Suppressor macrophage treated with lipopolysaccharide for 4 hours (primary cell): ENCODE measurements around the gene FDX1.

Experiments used
- DNase-seq: peaks from one replicate; pipeline ENCODE4 v3.0.0-alpha.2; 2020

FDX1 gene

DNA sequence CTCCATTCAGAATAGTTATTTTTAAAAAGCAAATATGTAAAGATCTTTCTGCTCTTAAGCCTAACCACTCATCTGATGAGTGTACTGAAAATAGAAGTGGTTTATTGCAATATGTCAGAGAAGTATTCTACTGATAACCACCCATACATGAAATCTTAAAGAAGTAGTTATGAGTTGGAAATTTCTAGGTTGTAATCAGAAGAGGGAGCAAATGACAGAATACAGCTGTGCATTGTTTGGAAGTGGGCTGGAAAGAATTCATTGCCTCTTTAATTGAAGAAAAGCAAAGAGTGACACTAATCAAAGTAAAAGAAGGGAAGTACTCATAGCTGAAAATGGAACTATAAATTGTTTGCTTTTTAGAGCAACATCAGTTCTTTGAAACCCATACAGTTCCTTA, 39.4 kb downstream of the FDX1 start:
- DNase-seq = no peak

- no peak for DNase-seq
Observed at GRCh38 chr11:110470716-110471115, 41.0 kb downstream of the FDX1 start.

GRCh38 chr11:110471371-110471770, 41.6 kb downstream of the FDX1 start:
- DNase-seq = no peak

DNA sequence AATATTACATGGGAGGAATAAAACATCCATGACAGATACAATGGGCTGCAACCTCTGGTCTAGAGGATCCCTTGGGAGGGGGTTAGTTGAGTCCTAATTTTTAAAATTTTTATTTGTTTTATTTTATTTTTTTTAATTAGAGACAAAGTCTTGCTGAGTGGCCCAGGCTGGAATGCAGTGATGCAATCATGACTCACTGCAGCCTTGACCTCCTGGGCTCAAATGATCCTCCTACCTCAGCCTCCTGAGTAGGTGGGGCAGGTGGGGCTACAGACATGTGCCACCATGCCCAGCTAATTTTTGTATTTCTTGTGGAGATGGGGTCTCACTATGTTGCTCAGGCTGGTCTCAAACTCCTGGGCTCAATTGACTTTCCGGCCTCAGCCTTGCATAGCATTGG, 43.1 kb downstream of the FDX1 start:
- DNase-seq = no peak

GRCh38 chr11:110473706-110474105, 44.0 kb downstream of the FDX1 start:
- no peak for DNase-seq

- DNase-seq = no peak
Observed at GRCh38 chr11:110474578-110474977, 44.8 kb downstream of the FDX1 start.

- DNase-seq = no peak
Observed at GRCh38 chr11:110475671-110476070, 45.9 kb downstream of the FDX1 start.

GRCh38 chr11:110478410-110478809, 48.7 kb downstream of the FDX1 start:
- no peak for DNase-seq

- DNase-seq = peak; percentile 84
Observed at GRCh38 chr11:110479108-110480101, 49.7 kb downstream of the FDX1 start.

DNA sequence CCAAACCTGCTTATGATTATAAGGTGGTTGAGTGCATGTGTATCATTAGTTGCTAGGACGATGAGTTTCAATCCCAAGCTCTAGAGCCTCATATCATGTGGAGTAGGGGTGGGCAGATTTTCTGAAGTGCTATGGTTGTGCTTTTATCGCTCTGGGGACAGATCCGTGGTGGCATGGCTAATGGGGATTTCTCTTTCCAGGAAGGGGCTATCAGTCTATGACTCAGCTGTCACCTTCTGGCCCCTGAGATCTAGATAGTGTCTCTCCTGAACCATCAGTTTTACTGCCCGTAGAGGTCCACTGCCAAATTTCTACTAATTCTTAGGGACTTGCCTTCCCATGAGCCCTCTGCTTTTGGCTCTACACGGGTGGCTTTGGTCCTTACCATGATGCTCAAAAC, 51.8 kb downstream of the FDX1 start:
- DNase-seq = no peak

DNA sequence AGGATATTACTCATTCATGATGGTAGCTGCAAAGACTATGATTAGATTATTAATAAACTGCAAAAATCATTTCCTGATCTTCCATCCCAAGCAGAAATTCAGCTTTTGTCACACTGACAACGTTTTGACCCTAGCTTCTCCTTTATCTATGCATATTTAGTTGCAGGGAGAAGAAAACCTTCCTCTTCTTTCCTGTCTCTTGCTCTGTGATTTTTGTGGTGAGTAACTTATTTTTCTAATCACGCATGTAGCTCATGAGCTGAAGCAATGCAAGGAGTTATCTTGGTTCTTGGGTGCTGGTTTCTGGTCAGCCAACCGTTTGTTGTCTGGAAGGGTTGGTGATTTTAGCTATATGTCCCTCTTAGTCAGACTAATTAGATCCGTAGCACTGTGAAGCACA, 56.4 kb downstream of the FDX1 start:
- DNase-seq = peak; percentile 13

DNA sequence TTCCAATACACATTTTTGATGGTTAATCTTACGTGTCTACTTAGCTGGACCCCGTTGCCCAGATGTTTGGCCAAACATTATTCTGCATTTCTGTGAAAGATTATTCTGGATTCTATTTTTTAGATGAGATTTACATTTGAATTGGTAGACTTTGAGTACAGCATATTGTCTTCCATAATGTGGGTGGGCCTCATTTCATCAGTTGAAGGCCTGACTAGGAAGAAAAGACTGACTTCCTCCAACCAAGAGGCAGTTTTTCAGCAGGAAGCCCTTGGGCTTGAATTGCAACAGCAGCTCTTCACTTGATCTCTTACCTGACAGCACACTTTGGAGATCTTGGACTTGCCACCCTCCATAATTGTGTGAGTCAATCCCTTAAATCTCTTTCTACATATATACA, 58.7 kb downstream of the FDX1 start:
- no peak for DNase-seq

DNA sequence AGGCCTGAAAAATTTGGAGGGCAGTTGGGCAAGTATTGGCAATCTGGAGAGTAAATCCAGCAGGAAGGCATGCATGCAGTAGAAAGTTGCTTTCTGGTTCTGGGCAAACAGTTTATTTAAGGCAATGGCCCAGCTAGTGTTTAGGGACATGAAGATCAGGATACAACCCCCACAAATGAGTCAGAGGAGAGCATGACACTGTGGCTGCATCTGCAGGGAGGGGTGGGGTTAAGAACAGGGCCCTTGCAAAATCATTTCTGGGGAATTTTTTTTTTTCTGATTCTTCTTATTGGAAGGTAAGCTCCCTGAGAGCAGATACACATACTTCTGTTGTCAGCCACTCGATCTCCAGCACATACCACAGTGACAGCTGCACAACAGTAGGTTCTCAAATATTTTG, 61.1 kb downstream of the FDX1 start:
- peak; percentile 89 for DNase-seq

DNA sequence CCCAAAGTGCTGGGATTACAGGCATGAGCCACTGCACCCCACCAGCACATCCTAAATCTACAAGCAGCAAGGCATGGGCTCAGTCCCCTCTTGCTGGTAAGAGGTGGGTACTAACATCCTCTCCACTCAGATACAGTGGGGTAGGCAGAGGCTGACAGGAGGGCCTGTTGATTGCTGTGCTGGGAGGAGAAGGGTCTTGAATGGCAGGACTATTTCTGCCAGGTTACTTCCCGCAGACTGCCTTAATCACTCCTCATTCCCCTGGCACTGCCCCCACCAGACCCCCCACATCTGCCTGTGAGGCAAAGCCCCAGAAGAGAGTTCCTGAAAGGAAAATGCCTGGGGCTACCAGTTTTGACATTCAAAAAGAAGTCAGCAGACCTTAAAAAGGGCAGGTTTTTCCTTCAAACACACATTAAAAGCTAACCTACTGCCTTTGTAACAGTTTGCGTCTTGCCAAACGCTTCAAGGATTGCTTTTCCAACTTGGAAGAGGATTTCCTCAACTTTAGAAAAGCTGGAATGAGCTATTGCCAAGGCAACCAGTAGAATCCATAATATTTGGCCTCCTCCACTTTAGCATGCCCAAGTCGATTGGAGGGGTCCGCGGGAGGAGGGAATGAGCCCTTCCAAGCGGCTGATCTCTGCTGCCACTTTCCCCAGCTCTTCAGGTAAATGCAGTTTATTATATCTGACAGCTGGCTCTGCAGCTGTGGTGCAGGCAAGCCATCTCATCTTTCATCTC, 62.0 kb downstream of the FDX1 start:
- no peak for DNase-seq

DNA sequence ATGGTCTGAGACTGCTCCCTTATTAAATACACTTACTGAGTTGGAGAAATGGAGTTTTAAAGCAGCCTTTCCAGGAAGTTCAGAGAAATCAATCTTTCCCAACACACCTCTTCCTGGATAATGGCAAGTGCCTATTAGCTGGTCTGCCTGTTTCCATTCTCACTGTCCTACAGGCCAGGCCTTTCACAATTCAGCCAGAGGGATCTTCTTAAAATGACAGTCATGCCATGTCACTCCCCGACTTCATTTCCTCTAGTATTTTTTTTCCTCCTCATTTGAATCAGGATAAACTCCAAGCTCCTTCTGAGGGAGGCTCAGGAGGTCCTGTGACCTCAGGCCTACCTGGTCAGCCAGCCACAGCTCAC, 62.6 kb downstream of the FDX1 start:
- DNase-seq = peak; percentile 24

DNA sequence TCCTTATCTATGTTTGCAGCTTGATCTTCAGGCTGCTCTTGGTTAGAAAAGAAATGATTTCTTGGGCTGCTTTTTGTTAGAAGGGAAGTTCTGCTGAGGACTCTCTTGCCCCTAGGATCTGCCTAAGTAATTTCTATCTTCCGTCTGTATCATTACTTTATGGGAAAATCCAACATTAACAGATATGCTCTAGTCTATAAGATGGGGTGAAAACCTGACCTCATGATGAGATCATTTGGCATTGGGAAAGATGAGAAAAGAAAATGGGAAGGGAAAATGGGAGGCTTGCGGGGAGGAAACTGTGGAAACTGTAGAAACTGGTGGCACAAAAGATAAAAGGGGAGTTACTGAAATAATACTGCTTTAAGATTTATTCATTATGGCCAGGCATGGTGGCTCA, 63.6 kb downstream of the FDX1 start:
- DNase-seq = peak; percentile 77

DNA sequence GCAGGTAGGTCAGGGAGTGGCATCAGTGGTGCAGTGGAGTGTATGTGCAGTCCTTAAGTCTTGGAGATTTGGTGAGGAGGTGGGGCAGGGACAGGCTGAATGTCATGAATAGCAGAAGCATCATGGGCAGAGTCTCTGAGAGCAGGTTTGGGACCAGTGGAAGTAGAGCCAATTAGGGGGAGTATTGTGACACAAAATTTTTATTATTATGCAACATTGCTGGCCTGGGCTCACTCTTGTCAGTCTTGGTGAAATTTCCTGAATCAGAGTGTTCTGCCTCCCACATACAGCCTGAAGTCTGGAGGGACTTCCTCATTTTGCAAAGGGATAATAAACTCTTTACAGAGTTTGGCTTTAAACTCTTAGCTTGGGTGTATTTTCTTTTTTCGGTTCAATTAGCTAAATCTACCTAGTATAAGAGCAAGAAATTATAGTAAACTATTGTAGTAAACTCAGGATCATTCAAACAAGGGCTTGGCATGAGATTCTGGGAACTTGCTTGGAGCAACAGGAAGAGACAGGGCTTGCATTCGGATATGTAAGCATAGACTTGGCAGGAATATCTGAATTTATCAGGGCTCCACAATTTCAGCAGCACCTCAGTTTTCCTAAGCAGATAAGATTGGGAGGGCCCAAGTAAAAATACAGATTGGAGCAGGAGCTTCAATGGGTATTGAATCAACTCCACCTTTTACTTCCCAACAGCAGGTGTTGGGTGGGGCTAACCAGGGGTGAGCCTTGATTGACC, 67.7 kb downstream of the FDX1 start:
- DNase-seq = peak; percentile 95

- no peak for DNase-seq
Observed at GRCh38 chr11:110501428-110501827, 71.7 kb downstream of the FDX1 start.

DNA sequence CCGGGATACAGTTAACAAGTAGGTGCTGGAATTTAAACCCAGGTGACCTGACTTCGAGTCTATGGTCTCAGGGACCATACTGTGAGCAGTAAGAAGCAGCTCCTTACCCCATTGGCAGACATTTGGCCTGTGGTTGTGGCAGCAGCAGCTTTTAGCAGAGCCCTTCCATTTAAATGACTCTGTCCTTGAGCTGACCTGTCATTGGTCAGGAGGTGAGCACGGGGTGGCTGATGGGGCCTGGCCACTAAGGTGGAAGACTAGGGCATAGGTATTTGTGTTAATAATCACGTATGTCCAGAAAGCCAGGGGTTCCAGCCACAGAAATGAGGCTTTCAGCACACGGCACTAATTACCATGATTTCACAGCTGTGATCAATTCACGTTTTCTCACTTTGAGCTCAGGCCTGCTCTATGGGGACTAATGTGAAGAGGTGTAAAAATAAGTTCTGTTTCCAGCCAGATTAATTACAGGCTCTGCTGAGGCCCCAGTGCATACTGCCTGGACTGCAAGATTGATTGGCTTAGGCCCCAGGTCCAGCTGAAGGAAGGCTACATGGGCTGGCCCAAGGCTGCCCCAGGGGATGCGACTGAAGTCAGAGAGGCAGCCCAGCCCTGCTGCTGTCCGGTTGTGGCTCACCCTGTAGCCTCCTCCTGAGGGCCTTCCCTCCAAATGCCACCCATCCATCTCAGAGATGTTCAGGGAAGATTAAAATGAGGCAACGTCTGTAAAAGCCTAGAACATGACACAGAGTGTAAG, 76.0 kb downstream of the FDX1 start:
- DNase-seq = no peak

- no peak for DNase-seq
Observed at GRCh38 chr11:110507328-110507727, 77.6 kb downstream of the FDX1 start.

GRCh38 chr11:110508786-110509185, 79.0 kb downstream of the FDX1 start:
- DNase-seq = no peak

GRCh38 chr11:110509472-110509871, 79.7 kb downstream of the FDX1 start:
- DNase-seq = no peak

DNA sequence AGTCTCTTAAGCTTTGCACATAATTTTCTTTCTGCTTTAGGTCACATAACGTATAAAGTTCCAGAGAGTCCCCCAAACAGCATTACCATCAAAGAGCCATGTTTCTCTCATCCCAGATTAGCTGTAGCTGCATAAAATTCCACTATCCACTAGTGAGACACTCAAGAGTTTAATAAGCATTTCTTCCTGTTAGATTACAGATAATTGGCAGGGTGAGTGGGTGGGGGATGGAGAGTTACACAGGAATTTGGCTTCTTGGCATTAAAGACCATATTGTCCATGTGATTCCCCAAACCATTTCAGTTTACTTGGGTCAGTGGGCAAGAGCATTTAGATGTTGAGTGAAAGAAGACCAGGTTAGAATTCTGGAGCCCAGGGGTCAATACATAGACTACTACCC, 82.3 kb downstream of the FDX1 start:
- no peak for DNase-seq
